VCaP (cell line): ENCODE data around the gene DCHS2.

Source experiments
- H3K27ac ChIP-seq: fragments of 450-650 bp; 2 replicates; pipeline ENCODE4 v1.5.1; 2017
- CTCF ChIP-seq: fragments of 450-650 bp; conservative IDR thresholded peaks from 2 replicates; pipeline ENCODE4 v1.5.1; 2017; ENCODE audit warnings: mild to moderate bottlenecking, moderate library complexity

DCHS2 gene

GRCh38 chr4:154465085-154465484, 26.5 kb downstream of the DCHS2 start:
- TF ChIP-seq CTCF: no peak
- H3K27ac ChIP-seq: no peak overlapping the region

GRCh38 chr4:154464654-154465053, 26.9 kb downstream of the DCHS2 start:
- H3K27ac ChIP-seq: no peak overlapping the region
- no peak for TF ChIP-seq CTCF

- no peak for TF ChIP-seq CTCF
- no peak overlapping the region for H3K27ac ChIP-seq
These were observed 29.4 kb downstream of the DCHS2 start for GRCh38 chr4:154462081-154462810.

GRCh38 chr4:154457471-154457870, 34.1 kb downstream of the DCHS2 start:
- H3K27ac ChIP-seq: no peak overlapping the region
- no peak for TF ChIP-seq CTCF

- no peak overlapping the region for H3K27ac ChIP-seq
- no peak for TF ChIP-seq CTCF
These were observed 34.7 kb downstream of the DCHS2 start for GRCh38 chr4:154456889-154457288.

GRCh38 chr4:154456240-154456639, 35.4 kb downstream of the DCHS2 start:
- no peak overlapping the region for H3K27ac ChIP-seq
- no peak for TF ChIP-seq CTCF

GRCh38 chr4:154455111-154455510, 36.5 kb downstream of the DCHS2 start:
- no peak overlapping the region for H3K27ac ChIP-seq
- TF ChIP-seq CTCF: no peak
